HG03108 (cell line): Measurements from ENCODE around the gene PTPRQ.
"Not testable (repeated sequence)": the region's sequence is repeated elsewhere in the genome, so short reads cannot be mapped to it uniquely, and the experiment has no call there.

Experiments used
- ATAC-seq: cut with Tn5 transposase; IDR thresholded peaks from one replicate; pipeline ENCODE4 v1.9.1; 2021; ENCODE audit warnings: moderate library complexity; ENCODE audit not compliant: unreplicated experiment

PTPRQ gene, protein sequence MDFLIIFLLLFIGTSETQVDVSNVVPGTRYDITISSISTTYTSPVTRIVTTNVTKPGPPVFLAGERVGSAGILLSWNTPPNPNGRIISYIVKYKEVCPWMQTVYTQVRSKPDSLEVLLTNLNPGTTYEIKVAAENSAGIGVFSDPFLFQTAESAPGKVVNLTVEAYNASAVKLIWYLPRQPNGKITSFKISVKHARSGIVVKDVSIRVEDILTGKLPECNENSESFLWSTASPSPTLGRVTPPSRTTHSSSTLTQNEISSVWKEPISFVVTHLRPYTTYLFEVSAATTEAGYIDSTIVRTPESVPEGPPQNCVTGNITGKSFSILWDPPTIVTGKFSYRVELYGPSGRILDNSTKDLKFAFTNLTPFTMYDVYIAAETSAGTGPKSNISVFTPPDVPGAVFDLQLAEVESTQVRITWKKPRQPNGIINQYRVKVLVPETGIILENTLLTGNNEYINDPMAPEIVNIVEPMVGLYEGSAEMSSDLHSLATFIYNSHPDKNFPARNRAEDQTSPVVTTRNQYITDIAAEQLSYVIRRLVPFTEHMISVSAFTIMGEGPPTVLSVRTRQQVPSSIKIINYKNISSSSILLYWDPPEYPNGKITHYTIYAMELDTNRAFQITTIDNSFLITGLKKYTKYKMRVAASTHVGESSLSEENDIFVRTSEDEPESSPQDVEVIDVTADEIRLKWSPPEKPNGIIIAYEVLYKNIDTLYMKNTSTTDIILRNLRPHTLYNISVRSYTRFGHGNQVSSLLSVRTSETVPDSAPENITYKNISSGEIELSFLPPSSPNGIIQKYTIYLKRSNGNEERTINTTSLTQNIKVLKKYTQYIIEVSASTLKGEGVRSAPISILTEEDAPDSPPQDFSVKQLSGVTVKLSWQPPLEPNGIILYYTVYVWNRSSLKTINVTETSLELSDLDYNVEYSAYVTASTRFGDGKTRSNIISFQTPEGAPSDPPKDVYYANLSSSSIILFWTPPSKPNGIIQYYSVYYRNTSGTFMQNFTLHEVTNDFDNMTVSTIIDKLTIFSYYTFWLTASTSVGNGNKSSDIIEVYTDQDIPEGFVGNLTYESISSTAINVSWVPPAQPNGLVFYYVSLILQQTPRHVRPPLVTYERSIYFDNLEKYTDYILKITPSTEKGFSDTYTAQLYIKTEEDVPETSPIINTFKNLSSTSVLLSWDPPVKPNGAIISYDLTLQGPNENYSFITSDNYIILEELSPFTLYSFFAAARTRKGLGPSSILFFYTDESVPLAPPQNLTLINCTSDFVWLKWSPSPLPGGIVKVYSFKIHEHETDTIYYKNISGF (N-terminal part only)

GRCh38 chr12:80443974-80444666, at the start of gene PTPRQ:
Gene PTPRQ (plus strand): TSS chr12:80444235. CDS start chr12:80444346, 111 bp downstream.
- ATAC-seq: no peak

GRCh38 chr12:80400571-80400991, 43.5 kb upstream of the PTPRQ start:
- no peak for ATAC-seq

DNA sequence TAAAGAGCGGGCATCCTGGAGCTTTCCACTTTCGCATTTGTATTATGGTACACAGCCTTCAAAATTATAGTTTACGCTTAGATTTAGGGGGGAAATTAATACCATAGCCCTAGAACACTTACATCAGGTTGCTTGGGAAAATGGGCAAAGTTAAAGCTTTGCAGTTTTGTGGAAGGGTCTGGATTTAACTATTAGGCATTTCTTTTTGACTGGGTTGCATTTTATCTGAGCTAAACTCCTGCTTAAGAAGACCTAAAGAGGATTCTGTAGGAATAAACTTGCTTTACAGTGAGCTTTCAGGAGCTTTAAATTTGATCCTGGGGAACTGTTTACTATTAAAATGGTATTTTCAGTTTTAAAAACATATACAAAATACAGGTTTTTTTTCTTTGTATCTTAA, 42.8 kb upstream of the PTPRQ start:
- ATAC-seq: no peak

DNA sequence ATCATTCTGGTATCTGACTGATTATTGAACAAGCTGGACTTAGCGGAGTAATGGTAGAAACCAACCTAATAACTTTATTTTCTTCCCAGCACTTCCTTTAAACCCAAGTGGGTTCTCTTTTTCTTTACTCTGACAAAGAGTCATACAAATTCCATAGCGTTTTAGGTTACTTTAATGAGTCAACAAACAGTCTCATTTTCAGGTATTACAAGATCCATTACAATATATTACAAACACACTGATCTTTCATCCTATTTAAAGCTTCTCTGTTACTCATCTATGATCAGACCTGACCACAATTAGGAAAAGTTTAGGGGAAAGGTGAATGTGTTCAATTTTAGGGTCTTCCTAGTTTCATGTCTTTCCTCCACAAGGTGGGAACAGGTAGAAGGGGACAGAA, 39.4 kb upstream of the PTPRQ start:
- ATAC-seq: no peak

- no peak for ATAC-seq
These were observed 37.8 kb upstream of the PTPRQ start for GRCh38 chr12:80406253-80406652.

DNA sequence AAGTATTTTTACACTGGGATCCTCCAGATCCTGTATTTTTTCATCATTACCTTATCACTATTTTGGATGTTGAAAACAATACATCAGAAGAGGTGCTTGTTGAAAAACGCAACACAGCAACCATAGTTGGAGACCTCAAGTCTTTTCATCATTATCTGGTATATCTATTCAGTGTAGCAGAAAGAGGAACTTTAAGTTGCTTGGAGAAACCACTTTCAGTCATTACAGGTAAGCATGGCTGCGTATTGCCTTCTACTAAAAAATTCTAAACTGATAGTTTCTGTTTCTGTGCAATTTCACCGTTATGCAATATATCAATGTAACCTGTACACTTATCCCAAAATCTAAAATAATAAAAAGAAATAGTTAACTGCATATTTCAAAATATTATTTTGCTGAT, 32.2 kb upstream of the PTPRQ start:
- ATAC-seq: no peak

DNA sequence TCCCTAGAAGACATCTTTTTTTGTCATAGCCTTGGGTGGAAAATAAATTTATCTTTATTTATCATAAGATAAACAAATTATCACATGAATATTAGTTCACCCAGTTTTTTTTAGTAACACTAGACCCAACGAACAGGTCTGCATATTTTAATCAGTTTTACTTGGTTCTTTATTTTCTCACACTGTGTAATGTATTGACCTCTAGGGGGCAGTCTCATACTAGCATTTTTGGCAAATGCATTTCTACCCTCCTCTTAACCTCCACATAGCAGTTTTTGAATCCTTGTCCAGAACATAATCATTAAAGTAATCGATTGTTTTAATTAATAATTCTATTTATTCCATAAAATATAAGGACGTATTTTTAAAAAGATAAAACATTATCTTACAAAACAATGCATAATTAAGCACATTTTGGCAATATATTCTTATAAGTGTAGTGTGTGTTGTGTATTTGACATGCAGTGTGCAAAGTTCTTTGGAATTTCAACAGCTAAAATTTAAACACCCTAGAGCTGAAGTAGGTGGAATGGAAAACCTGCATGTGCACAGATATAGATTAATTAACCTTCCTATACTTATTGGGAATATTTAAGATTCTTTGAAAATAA, 31.6 kb upstream of the PTPRQ start:
- ATAC-seq: peak; percentile 55

- no peak for ATAC-seq
These were observed 30.6 kb upstream of the PTPRQ start for GRCh38 chr12:80413462-80413861.

DNA sequence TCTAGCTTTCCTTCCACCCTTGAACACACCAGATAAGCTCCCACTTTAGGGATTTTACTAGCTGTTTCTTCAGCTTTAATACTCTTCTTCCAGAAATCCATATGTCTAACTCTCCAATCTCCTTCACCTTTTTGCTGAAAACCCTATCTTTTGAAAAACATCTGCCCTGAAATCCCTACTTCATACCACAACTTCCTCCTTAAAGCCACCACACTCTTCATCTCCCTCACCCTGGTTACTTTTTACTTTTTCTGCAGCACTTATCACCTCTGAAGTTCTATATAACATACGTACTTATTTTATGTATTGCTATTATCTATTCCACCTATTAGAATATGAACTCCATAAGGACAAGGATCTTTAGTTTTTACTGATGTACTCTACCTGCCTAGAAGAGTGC, 28.6 kb upstream of the PTPRQ start:
- ATAC-seq: no peak

DNA sequence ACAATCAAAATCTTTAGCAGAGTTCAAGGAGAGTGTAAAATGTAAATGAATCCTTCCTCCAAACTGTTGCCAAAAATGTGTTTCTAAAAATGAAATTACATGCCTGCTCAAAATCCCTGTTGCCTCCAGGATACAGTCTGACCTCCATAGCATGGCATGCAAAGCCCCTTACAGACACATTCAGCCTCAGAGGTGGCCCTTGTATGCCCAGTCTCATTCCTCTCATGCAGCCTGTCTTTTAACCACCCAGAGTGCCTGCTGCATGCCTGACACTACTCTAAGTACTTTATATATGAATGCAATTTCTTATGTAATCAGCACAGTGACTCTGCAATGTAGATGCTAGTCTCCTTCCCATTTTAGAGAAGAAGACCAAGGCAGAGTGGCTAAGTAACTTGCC, 24.4 kb upstream of the PTPRQ start:
- ATAC-seq: no peak

- ATAC-seq: no peak
These were observed 24.0 kb upstream of the PTPRQ start for GRCh38 chr12:80420075-80420474.

DNA sequence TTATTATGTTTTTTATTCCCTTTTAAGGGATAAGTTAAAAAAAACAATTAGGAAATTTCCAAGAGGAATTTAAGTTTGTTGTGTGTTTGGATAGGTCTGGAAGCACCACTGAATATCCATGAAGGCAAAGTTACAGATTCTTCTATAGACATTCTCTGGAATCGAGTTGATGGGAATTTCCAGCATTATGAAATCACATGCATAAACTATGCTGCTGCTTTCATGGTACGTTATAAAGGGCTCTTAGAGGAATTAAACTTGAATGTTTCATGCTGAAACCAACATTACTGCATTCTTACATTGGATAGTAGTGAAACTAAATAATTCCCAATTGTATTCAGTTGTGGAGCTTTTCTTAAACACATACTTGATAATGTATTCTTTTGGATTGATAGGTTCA, 21.5 kb upstream of the PTPRQ start:
- no peak for ATAC-seq

- ATAC-seq: no peak
These were observed 12.0 kb upstream of the PTPRQ start for GRCh38 chr12:80432061-80432460.

- no peak for ATAC-seq
These were observed 2.1 kb upstream of the PTPRQ start for GRCh38 chr12:80441921-80442320.

DNA sequence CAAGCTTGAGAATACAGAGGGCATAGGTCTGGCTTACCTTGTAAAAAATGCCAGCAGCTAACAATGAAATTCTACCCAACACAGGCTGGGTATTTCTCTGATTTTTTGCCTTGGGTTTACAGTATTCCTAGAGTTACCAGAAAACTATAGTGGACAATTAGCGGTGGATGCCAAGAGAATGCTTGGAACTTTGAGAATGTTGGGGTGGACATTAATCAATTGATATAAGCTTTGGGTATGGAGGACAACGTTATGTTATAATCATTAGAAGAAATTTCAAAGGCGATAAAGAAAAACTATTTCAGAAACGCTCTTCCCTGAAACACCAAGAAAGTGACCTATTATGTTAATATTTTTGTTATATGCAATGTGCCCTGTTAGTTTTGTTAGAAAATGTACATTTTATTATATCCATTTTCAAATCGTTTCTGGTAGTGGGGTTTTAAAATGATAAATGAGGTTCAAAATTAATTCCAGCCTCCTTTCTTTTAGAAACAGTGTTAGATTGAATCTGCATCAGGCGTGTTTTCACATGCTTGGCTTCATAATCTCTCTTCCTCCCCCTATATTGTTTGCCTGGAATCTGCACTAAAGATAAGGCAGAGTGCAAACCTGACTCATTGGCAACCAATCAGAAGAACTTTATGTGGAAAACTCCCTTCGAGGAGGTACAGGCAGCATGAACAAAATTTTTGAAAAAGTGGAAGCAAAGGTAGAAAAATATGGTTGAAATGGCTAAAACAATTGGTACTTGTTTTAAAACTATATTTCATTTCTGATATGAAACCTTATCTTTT, 1.4 kb upstream of the PTPRQ start:
- ATAC-seq: no peak

DNA sequence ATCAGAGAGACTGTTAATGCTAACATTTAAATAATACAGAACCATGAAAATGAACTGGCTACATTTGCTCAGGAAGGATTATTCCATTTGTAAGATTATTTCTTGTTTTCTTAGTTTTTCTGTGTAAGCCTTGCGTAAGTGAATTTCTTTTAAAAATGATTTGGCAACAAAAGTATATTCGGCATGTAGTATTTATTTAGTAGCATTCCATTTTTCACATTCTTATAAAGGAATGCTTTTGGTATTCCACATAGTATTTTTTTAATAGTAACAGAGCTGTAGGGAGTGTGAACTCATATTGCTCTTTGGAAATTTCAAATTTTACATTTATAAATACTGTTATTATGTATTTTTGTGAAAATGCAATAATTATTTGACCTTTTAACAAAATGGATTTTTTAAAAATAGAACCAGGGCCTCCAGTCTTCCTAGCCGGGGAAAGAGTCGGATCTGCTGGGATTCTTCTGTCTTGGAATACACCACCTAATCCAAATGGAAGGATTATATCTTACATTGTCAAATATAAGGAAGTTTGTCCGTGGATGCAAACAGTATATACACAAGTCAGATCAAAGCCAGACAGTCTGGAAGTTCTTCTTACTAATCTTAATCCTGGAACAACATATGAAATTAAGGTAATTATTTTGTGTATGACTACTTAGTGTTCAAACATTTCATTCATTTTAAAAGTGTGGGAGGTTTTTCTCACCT, 1.2 kb downstream of the PTPRQ start:
- ATAC-seq: no peak

DNA sequence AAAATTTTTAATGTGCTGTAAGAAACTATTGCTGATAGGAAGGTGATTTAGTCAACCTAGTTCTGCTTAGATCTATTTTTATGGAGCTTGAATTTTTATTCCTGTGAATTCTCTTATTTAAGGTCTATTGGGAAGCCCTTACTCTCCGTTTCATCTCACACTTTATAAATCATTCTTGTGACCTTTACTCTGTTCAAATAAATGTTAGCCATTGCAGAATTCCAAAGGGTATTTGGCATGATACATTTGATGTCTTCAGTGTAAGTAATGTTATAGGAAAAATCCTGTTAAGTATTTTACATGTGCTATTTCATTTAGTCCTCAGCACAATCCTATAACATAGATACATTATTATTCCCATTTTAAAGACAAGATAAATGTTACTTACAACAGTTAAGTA, 12.5 kb downstream of the PTPRQ start:
- ATAC-seq: no peak

- ATAC-seq: no peak
These were observed 16.9 kb downstream of the PTPRQ start for GRCh38 chr12:80460972-80461371.

DNA sequence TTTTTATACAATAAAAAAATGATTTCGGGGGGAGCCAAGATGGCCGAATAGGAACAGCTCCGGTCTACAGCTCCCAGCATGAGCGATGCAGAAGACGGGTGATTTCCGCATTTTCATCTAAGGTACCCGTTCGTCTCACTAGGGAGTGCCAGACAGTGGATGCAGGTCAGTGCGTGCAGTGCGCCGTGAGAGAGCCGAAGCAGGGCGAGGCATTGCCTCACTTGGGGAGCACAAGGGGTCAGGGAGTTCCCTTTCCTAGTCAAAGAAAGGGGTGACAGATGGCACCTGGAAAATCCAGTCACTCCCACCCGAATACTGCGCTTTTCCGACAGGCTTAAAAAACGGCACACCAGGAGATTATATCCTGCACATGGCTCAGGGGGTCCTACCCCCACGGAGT, 17.8 kb downstream of the PTPRQ start:
- ATAC-seq: not testable (repeated sequence)
